ENCODE data around the gene HOXD3. TPM values are rescaled to one million over a fixed set of nuclear protein-coding genes. Genes with fewer than 3 reads are reported as not detected.

HOXD3 gene
- total RNA-seq, 2 experiments from 2014 or later, result not detected

GRCh38 chr2:176133389-176133788 is 23.7 kb upstream of the HOXD3 start:
- no peak for DNase-seq
- Mint-ChIP-seq H3K27me3 (peaks cover 85% of the 10 kb centered on the region), H3K4me3 (no peak overlapping the region), H3K27ac (no peak overlapping the region), H3K9me3 (no peaks in the 10 kb centered on the region), H3K4me1 (peaks cover 24% of the 10 kb centered on the region), H3K36me3 (peaks cover 3% of the 10 kb centered on the region)
- POLR2A ChIA-PET, result no interaction called here
- ATAC-seq (ENCODE audit: low read depth), result no peak

DNA sequence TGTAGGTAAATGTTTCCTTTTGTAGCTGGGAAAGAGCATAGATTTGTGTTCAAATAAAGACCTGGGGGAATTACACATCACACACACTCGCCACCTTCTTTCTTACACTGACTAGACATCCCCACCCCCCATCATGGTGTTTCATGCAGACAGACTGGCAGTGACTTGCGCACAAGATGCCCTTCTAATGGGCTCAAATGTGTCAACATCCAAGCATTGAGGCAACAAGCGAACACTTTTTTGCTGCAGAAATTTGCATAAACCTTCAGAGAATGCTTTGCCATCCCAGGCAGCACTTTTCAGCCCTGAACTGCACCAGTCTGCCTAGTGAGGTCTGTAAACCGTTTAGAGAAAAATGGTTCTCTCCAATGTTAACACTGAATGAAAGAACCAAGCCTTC is 23.1 kb upstream of the HOXD3 start:
- DNase-seq (no peak), ATAC-seq (ENCODE audit: low read depth) (no peak)
- Mint-ChIP-seq H3K4me3 (no peak overlapping the region), H3K27ac (no peak overlapping the region), H3K36me3 (peaks cover 3% of the 10 kb centered on the region), H3K27me3 (peaks cover 85% of the 10 kb centered on the region), H3K9me3 (no peaks in the 10 kb centered on the region), H3K4me1 (peaks cover 24% of the 10 kb centered on the region)
- POLR2A ChIA-PET, result no interaction called here

DNA sequence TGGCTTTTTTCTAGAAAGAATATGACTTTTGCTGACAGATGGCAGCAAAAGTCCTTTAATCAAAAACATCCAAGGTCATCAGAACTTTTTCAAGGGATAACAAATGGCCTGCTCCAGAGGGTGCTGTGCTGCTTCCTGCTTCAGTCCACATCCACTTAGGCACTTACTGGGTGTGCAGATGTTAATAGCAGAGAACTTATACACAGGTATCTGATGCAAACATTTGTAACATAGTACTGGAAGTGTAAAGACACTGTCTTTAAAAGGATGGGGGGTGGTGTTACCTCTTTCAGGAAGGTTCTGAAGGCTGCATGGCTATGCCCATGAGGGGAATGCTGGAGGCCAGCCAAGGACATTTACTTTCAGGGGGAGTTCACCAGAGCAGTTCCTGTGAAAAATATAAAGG is 22.1 kb upstream of the HOXD3 start:
- no peak overlapping the region for H3K4me3 Mint-ChIP-seq
- POLR2A ChIA-PET, result no interaction called here
- no peak overlapping the region for H3K27ac Mint-ChIP-seq
- ATAC-seq (ENCODE audit: low read depth) (no peak), DNase-seq (no peak)
- peaks cover 3% of the 10 kb centered on the region for H3K36me3 Mint-ChIP-seq
- H3K4me1 Mint-ChIP-seq, result peaks cover 30% of the 10 kb centered on the region
- H3K9me3 Mint-ChIP-seq, result no peaks in the 10 kb centered on the region
- peaks cover 88% of the 10 kb centered on the region for H3K27me3 Mint-ChIP-seq

DNA sequence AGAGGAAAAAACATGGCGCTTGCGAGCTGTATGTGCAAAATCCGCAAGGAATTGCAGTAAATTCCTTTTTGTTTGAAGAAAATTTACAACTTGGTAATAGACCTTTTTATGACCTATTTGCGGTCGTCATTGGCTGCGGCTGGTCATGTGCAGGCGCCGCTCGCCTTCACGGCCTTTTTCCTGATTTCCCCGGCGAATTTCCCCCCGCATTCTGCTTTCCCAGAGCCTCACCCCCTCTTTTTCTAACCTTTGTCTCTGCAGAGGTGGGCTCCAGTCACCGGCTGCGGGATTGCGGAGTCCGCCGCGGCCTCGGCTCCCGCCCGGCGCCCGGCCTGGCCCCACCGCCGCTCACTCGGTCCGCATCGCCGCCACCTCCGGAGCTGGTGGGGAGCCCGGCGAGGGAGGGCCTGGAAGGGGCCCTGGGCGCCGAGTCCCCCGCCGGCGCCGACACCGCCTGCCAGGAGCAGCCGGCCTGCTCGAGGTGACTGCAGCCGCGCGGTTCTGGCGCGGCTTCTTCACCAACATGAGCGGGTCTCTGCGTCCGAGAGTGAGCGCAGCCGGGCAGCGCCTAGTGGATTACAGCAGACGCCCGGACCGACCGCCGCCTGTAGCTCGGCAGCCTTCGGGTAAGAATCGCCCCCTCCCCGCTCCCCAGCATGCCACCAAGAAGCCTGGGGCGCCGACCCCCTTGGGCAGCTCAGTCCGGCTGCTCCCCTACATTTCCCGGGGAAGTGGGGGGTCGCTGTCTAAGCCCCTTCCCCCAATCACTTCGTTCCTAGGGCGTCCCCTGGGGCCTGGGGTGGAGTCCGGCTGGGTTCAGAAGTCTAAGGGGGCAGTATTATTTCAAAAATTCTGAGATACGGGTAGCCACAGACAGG is 20.5 kb upstream of the HOXD3 start:
- Mint-ChIP-seq H3K9me3 (no peaks in the 10 kb centered on the region), H3K4me1 (peaks cover 24% of the 10 kb centered on the region), H3K4me3 (peak overlapping the region; percentile 32), H3K27ac (no peak overlapping the region), H3K36me3 (peaks cover 3% of the 10 kb centered on the region), H3K27me3 (peaks cover 85% of the 10 kb centered on the region)
- no peak for DNase-seq
- no peak for ATAC-seq (ENCODE audit: low read depth)
- POLR2A ChIA-PET, result no interaction called here

DNA sequence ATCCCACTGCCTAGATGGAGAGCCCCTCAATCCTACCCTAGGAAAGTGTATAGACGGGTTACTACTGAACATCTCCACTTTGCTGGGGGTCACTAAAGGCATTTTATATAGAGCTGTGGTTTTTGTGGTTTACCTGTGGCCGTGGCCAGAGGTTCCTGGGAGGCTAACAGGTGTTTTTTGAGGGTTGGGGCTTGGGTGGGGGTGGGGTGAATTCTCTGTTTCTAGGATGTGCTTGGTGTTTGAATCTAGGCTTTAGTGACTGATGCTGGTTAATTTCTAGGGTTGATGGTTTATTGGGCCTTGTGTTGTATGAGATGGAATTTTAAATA is 19.9 kb upstream of the HOXD3 start:
- no peaks in the 10 kb centered on the region for H3K9me3 Mint-ChIP-seq
- no peak for DNase-seq
- peaks cover 24% of the 10 kb centered on the region for H3K4me1 Mint-ChIP-seq
- no peak for ATAC-seq (ENCODE audit: low read depth)
- H3K27me3 Mint-ChIP-seq, result peaks cover 80% of the 10 kb centered on the region
- no peak overlapping the region for H3K27ac Mint-ChIP-seq
- H3K36me3 Mint-ChIP-seq, result peaks cover 3% of the 10 kb centered on the region
- no peak overlapping the region for H3K4me3 Mint-ChIP-seq
- POLR2A ChIA-PET, result no interaction called here

GRCh38 chr2:176137906-176138305 is 19.2 kb upstream of the HOXD3 start:
- POLR2A ChIA-PET, result no interaction called here
- H3K27ac Mint-ChIP-seq, result no peak overlapping the region

GRCh38 chr2:176138526-176138922 is 18.6 kb upstream of the HOXD3 start:
- Mint-ChIP-seq H3K27me3 (peaks cover 75% of the 10 kb centered on the region), H3K4me3 (peak overlapping the region; percentile 53), H3K36me3 (peaks cover 3% of the 10 kb centered on the region), H3K4me1 (peaks cover 21% of the 10 kb centered on the region), H3K27ac (no peak overlapping the region), H3K9me3 (no peaks in the 10 kb centered on the region)
- ATAC-seq (ENCODE audit: low read depth) (no peak), DNase-seq (no peak)
- POLR2A ChIA-PET, result no interaction called here

More at GRCh38 chr2:176137906-176138305, 19.2 kb upstream of the HOXD3 start:
- Mint-ChIP-seq H3K9me3 (no peaks in the 10 kb centered on the region), H3K4me3 (no peak overlapping the region), H3K4me1 (peaks cover 21% of the 10 kb centered on the region), H3K27me3 (peaks cover 76% of the 10 kb centered on the region), H3K36me3 (peaks cover 3% of the 10 kb centered on the region)
- no peak for DNase-seq
- ATAC-seq (ENCODE audit: low read depth), result no peak

GRCh38 chr2:176138923-176139660 is 18.0 kb upstream of the HOXD3 start:
- no peak overlapping the region for H3K27ac Mint-ChIP-seq

DNA sequence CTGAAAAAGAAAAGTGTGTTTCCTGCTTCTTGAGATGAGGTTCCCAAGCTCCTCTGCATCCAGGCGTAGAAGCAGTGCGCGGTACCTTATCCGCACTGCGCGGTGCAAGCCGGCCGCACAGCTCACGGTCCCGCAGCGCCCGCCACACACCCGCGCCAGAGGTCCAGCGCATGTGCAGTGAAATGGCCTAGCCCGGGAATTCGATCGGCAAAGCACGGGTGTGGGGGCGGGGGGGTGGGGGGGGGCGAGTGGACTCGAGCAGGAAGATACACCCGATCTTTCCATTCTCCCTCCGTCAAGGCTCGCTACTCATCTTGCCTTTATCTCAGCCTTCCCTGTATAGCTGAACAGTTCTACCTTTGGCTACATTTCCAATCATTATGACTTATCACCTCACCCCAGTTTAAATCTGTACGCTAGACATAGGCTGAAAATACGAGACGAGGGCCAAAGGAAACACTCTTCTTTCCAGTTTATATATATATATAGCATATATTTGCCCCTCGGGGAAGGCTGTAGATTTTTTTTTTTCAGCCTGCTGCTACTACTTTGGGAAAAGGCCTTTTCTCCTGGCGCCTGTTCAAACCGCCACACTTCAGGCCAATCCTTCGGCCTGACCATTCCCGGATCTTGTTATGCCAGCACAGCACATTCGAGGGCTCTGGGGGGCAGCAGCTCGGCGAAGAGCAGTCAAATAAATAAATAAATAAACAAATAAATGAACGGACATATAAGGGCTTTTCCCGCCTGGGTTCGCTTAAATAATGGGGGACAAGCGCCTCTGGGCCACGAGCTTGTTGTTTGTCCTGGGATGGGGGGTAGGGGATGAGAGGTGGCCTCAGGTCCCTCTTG is 17.2 kb upstream of the HOXD3 start:
- Mint-ChIP-seq H3K4me3 (peak overlapping the region; percentile 60), H3K27me3 (peaks cover 73% of the 10 kb centered on the region), H3K4me1 (peaks cover 21% of the 10 kb centered on the region), H3K36me3 (peaks cover 3% of the 10 kb centered on the region), H3K27ac (peak overlapping the region; percentile 48), H3K9me3 (no peaks in the 10 kb centered on the region)
- no peak for DNase-seq
- POLR2A ChIA-PET, result interaction anchor here (0.6 to 1.0 kb wide), 2 partner anchors 315 to 502 kb away, joined by 3 to 4 read pairs; no protein-coding TSS in a partner anchor
- no peak for ATAC-seq (ENCODE audit: low read depth)

More at GRCh38 chr2:176138923-176139660, 18.0 kb upstream of the HOXD3 start:
- DNase-seq (no peak), ATAC-seq (ENCODE audit: low read depth) (no peak)
- Mint-ChIP-seq H3K9me3 (no peaks in the 10 kb centered on the region), H3K27me3 (peaks cover 74% of the 10 kb centered on the region), H3K4me1 (peaks cover 21% of the 10 kb centered on the region), H3K36me3 (peaks cover 3% of the 10 kb centered on the region), H3K4me3 (peak overlapping the region; percentile 53)
- POLR2A ChIA-PET, result no interaction called here

DNA sequence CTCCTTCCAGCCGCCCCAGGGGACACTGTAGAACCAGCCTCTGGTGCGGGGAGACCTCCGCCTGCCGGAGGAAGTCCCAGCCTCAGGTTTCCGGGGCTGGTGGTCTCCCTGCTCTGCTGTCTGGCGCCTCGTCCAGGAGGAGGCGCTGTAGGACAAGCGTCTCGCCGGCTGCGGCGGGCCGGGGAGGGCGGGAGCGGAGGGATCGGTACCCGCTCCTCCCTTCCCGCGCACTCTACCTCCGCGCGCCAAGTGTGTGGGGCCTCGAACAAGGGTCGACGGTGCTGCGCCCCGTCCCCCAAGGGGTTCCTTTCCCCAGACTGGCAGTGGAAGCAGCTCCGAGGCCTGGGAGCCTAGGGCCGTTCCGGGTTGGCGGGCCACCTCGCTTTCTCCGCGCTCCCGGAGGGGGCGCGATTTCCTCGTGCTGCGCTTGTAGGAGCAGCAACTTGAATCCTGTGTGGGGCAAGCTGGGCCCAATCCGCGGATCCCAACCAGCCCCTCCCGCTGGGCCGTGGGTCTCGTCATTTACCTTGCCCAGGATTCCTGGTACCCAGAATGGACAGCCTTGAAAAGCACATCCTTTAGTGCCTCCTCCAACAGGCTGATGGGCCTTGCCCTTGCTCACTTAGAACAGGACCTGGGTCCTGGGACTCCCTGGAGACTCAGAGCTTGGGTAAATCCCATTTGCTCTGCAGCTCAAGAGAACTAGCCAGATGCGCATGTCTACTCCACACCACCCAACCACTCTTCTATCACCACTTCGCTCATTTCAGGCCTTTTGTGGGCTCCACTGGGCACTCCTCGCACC is 16.4 kb upstream of the HOXD3 start:
- H3K4me1 Mint-ChIP-seq, result peaks cover 17% of the 10 kb centered on the region
- peak overlapping the region; percentile 48 for H3K27ac Mint-ChIP-seq
- peaks cover 73% of the 10 kb centered on the region for H3K27me3 Mint-ChIP-seq
- peak; percentile 94 for ATAC-seq (ENCODE audit: low read depth)
- DNase-seq, result peak; percentile 89
- no peaks in the 10 kb centered on the region for H3K9me3 Mint-ChIP-seq
- POLR2A ChIA-PET, result interaction anchor here (0.6 to 1.0 kb wide), 3 partner anchors 314 to 502 kb away, joined by 3 to 4 read pairs (median 4); no protein-coding TSS in a partner anchor
- H3K36me3 Mint-ChIP-seq, result peaks cover 1% of the 10 kb centered on the region
- peak overlapping the region; percentile 60 for H3K4me3 Mint-ChIP-seq

DNA sequence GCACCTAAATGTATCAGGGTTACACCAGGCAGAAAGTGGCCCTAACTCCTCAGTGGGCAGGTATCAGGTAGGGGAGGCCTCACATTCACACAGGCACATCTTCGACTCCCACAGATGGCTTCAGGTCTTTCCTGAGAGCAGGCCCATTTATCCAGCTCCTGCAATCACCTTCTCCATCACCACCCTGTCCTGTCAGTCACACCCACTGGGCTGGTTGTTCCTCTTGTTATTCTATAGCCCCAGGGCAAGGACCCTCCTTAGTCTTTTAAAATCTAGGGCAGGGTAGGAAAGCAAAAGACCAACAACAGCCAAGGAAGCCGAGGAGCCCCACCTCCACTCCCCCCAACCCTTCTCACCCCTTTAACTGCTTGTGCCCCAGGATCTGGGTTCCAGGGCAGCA is 14.8 kb upstream of the HOXD3 start:
- Mint-ChIP-seq H3K9me3 (no peaks in the 10 kb centered on the region), H3K4me3 (no peak overlapping the region)
- POLR2A ChIA-PET, result no interaction called here

GRCh38 chr2:176145085-176145969 is 11.8 kb upstream of the HOXD3 start:
- Mint-ChIP-seq H3K9me3 (peaks cover 2% of the 10 kb centered on the region), H3K4me3 (no peak overlapping the region), H3K27me3 (peaks cover 81% of the 10 kb centered on the region), H3K36me3 (no peaks in the 10 kb centered on the region), H3K4me1 (peaks cover 4% of the 10 kb centered on the region), H3K27ac (no peak overlapping the region)
- no peak for DNase-seq
- POLR2A ChIA-PET, result no interaction called here
- no peak for ATAC-seq (ENCODE audit: low read depth)

More for the DNA sequence above, 14.8 kb upstream of the HOXD3 start:
- peaks cover 12% of the 10 kb centered on the region for H3K4me1 Mint-ChIP-seq
- H3K27me3 Mint-ChIP-seq, result peaks cover 75% of the 10 kb centered on the region
- H3K36me3 Mint-ChIP-seq, result no peaks in the 10 kb centered on the region
- ATAC-seq (ENCODE audit: low read depth) (no peak), DNase-seq (no peak)
- H3K27ac Mint-ChIP-seq, result no peak overlapping the region
